ENCODE results near the gene TIMM13.
"Not testable (repeated sequence)": the region's sequence is repeated elsewhere in the genome, so short reads cannot be mapped to it uniquely, and the experiment has no call there.

The TIMM13 gene

DNA sequence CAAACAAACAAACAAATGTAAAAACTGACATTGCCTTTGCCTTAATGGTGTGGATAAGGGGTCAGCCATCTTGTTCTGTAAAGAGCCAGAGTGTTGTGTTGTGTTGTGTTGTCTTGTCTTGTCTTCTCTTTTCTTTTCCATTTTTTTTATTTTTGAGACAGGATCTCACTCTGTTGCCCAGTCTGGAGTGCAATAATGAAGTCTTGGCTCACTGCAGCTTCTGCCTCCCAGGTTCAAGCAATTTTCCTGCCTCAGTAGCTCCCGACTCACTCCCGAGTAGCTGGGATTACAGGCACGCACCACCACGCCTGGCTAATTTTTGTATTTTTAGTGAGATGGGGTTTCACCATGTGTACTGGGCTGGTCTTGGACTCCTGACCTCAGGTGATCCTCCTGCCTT lies 27.8 kb downstream of the TIMM13 start:
- DNase-seq (ENCODE audit: extremely low read depth, low read depth) = no peak
- H3K4me3 ChIP-seq (replicated peaks; ENCODE audit: low read depth, low read length) = no peak overlapping the region
- TF ChIP-seq, protein P1, sequence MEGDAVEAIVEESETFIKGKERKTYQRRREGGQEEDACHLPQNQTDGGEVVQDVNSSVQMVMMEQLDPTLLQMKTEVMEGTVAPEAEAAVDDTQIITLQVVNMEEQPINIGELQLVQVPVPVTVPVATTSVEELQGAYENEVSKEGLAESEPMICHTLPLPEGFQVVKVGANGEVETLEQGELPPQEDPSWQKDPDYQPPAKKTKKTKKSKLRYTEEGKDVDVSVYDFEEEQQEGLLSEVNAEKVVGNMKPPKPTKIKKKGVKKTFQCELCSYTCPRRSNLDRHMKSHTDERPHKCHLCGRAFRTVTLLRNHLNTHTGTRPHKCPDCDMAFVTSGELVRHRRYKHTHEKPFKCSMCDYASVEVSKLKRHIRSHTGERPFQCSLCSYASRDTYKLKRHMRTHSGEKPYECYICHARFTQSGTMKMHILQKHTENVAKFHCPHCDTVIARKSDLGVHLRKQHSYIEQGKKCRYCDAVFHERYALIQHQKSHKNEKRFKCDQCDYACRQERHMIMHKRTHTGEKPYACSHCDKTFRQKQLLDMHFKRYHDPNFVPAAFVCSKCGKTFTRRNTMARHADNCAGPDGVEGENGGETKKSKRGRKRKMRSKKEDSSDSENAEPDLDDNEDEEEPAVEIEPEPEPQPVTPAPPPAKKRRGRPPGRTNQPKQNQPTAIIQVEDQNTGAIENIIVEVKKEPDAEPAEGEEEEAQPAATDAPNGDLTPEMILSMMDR (IDR thresholded peaks at IDR 0.05; ENCODE audit: low read depth, low read length, missing control alignments) = no peak

DNA sequence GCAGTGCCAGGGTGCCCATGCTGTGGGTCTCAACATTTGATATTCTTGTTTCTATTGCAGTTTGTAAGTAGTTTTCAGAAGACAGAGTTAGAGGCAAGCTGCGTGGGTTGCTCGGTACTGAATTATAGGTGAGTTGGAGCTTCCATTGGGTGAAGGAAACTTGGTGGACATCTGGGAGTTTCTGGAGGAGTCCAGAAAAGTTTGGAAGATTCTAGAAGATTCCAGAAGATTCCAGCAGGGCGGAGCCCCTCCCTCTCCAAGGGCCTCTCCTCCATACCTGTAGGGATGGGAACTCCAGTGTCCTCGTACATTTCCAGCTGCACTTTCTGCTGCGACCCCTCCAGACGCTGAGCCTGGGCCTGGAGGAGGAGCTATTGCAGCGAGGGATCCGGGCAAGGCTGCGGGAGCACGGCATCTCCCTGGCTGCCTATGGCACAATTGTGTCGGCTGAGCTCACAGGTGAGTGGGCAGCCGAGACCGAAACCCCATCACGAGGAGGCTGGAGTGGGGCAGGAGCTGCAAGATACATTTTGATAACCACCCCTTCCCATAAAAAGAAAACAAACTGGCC lies 28.6 kb downstream of the TIMM13 start:
- H3K4me3 ChIP-seq (replicated peaks; ENCODE audit: low read depth, low read length) = no peak overlapping the region
- TF ChIP-seq, protein P1 (IDR thresholded peaks at IDR 0.05; ENCODE audit: low read depth, low read length, missing control alignments) = no peak
- DNase-seq (ENCODE audit: extremely low read depth, low read depth) = no peak

DNA sequence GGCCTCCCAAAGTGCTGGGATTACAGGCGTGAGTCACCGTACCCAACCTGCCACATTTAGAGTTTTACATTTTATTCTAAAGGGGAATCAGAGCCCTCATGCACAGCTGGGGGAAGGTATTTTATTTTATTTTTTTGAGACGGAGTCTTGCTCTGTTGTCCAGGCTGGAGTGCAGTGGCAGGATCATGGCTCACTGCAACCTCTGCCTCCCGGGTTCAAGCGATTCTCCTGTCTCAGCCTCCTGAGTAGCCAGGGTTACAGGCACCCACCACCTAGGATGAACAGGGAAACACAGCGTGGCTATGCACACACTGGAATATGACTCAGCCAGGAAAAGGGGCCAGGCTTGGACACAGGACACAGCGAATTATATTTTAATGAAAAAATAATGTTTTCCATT lies 30.2 kb downstream of the TIMM13 start:
- DNase-seq (ENCODE audit: extremely low read depth, low read depth); H3K4me3 ChIP-seq (replicated peaks; ENCODE audit: low read depth, low read length): not testable (repeated sequence)

DNA sequence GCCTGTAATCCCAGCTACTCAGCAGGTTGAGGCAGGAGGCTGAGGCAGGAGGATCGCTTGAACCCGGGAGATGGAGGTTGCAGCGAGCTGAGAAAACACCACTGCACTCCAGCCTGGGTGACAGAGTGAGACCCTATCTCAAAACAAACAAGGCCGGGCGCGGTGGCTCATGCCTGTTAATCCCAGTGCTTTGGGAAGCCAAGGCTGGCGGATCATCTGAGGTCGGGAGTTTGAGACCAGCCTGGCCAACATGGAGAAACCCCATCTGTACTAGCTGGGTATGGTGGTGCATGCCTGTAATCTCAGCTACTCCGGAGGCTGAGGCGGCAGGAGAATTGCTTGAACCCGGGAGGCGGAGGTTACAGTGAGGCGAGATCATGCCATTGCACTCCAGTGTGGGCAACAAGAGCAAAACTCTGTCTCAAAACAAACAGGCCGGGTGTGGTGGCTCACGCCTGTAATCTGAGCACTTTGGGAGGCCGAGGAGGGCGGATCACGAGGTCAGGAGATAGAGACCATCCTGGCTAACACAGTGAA lies 32.0 kb downstream of the TIMM13 start:
- H3K4me3 ChIP-seq (replicated peaks; ENCODE audit: low read depth, low read length); DNase-seq (ENCODE audit: extremely low read depth, low read depth): not testable (repeated sequence)

DNA sequence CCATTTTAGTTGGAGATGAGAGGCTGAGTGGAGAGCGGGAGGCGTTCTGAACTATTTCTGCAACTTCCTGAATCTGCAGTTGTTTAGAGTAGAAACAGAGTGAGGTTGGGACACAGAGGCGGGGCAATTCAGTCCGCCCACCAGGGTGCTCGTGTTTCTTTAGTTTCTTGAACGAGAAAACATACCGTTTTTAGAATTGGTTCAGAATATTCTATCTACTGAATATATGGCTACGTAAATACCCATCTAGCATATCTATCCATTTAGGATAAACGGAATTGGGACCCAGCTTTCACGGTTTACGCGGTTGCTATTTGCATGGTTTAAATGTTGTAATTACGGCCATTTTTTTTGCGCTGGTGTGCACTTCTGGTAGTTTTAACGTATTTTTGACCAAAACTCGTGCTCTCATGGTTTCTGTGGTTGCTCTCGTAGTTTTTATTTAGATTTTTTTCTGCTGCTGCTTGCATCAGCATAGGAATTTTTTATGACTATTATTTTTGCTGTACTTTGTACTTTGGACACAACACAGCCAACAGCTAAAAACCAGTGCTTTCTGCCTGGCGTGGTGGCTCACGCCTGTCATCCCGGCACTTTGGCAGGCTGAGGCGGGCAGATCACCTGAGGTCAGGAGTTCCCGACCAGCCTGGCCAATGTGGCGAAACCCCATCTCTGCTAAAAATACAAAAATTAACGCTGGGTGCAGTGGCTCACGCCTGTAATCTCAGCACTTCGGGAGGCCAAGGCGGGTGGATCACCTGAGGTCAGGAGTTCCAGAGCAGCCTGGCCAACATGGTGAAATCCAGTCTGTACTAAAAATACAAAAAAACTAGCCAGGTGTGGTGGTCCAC lies 32.7 kb downstream of the TIMM13 start:
- no peak overlapping the region for H3K4me3 ChIP-seq (replicated peaks; ENCODE audit: low read depth, low read length)
- no peak for DNase-seq (ENCODE audit: extremely low read depth, low read depth)
- TF ChIP-seq, protein P1 (IDR thresholded peaks at IDR 0.05; ENCODE audit: low read depth, low read length, missing control alignments) = no peak

DNA sequence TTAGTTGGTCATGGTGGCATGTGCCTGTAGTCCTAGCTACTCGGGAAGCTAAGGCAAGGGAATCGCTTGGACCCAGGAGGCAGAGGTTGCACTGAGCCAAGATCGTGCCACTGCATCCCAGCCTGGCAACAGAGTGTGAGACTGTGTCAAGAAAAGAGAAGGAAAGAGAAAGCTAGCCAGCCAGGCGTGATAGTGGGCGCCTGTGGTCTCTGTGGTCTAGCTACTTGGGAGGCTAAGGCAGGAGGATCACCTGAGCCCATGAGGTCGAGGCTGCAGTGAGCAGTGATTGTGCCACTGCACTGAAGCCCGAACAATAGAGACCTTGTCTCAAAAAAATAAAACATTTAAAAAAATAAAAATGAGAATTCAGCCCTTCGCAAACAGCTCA lies 33.3 kb downstream of the TIMM13 start:
- TF ChIP-seq, protein P1 (IDR thresholded peaks at IDR 0.05; ENCODE audit: low read depth, low read length, missing control alignments) = no peak
- no peak overlapping the region for H3K4me3 ChIP-seq (replicated peaks; ENCODE audit: low read depth, low read length)
- no peak for DNase-seq (ENCODE audit: extremely low read depth, low read depth)

DNA sequence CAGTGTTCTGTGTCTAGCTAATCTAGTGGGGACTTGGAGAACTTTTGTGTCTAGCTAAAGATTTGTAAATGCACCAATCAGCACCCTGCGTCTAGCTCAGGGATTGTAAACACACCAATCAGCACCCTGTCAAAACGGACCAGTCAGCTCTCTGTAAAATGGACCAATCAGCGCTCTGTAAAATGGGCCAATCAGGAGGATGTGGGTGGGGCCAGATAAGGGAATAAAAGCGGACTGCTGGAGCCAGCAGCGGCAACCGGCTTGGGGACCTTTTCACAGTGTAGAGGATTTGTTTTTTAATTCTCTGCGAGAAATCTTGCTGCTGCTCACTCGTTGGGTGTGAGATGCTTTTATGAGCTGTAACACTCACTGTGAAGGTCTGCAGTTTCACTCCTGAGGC lies 34.5 kb downstream of the TIMM13 start:
- not testable (repeated sequence) for DNase-seq (ENCODE audit: extremely low read depth, low read depth); H3K4me3 ChIP-seq (replicated peaks; ENCODE audit: low read depth, low read length)

DNA sequence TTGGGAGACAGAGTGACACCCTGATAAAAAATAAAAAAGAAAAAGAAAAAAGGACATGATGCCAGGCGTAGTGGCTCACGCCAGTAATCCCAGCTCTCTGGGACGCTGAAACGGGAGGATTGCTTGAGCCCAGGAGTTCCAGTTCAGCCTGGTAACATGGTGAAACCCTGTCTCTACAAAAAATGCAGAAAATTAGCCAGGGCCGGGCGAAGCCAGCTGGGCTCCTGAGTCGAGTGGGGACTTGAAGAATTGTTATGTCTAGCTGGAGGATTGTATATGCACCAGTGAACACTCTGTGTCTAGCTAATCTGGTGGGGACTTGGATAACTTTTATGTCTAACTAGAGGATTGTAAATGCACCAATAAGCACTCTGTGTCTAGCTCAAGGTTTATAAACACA lies 35.0 kb downstream of the TIMM13 start:
- no peak for DNase-seq (ENCODE audit: extremely low read depth, low read depth)
- TF ChIP-seq, protein P1 (IDR thresholded peaks at IDR 0.05; ENCODE audit: low read depth, low read length, missing control alignments) = no peak
- H3K4me3 ChIP-seq (replicated peaks; ENCODE audit: low read depth, low read length) = no peak overlapping the region
